GM12864 (cell line): ENCODE data around the gene CATSPER3.

ENCODE experiments used
- DNase-seq: peaks from one replicate; pipeline ENCODE4 v3.0.0-alpha.2; 2011; ENCODE audit warnings: low read depth
- H3K4me3 ChIP-seq: 2 replicates; pipeline ENCODE4 v1.5.1; 2011; ENCODE audit warnings: mild to moderate bottlenecking, low read depth, low read length, control low read depth
- TF ChIP-seq, protein P1 (sequence below): IDR thresholded peaks from 2 replicates; pipeline ENCODE4 v1.5.1; 2011; ENCODE audit warnings: low read depth, mild to moderate bottlenecking, moderate library complexity, low read length, control low read depth, inconsistent platforms; ENCODE audit errors: missing control alignments

CATSPER3 gene

DNA sequence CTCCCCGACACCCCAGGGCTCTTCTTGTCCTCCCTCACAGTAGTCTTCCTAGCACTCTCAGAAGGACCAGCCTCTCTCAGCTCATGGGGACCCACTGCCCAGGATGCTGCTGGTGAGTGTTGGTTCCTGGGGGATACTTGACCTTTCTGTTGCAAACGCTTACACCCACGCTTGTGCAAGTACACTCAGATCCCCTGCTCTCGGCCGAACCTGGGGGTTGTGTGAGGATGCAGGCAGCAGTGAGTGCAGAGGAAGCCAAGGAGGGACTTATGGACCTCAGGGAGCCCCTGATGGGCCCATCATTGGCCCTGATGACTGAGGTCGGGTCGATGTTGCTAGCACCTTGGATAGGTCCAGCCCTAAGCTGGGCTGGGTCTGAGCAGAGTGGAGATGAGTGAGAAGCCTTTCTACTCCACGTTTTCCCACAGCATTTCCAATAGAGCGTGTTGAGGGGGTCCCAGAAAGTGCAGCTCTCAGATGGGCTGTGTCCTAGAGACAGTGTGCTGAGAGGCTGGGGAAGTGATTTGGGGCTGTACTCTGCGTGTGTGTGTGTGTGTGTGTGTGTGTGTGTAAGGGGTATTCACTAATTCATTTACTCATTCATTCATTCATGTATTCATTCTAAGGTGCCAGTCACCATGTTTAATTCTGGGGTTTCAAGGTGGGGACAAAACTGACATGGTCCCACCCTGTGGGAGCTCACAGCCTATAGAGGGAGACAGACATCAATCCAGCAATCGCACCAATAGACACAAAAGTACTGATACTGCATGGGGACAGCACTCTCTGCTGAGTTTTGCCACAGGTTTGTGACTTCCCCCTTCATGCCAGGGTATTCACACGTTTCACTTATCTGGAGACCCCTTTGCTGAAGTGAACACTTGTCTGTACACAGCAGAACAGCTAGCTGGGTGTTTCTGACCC lies 91.6 kb downstream of the CATSPER3 start:
- no peak for DNase-seq
- TF ChIP-seq, protein P1, sequence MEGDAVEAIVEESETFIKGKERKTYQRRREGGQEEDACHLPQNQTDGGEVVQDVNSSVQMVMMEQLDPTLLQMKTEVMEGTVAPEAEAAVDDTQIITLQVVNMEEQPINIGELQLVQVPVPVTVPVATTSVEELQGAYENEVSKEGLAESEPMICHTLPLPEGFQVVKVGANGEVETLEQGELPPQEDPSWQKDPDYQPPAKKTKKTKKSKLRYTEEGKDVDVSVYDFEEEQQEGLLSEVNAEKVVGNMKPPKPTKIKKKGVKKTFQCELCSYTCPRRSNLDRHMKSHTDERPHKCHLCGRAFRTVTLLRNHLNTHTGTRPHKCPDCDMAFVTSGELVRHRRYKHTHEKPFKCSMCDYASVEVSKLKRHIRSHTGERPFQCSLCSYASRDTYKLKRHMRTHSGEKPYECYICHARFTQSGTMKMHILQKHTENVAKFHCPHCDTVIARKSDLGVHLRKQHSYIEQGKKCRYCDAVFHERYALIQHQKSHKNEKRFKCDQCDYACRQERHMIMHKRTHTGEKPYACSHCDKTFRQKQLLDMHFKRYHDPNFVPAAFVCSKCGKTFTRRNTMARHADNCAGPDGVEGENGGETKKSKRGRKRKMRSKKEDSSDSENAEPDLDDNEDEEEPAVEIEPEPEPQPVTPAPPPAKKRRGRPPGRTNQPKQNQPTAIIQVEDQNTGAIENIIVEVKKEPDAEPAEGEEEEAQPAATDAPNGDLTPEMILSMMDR = no peak
- no peak overlapping the region for H3K4me3 ChIP-seq

DNA sequence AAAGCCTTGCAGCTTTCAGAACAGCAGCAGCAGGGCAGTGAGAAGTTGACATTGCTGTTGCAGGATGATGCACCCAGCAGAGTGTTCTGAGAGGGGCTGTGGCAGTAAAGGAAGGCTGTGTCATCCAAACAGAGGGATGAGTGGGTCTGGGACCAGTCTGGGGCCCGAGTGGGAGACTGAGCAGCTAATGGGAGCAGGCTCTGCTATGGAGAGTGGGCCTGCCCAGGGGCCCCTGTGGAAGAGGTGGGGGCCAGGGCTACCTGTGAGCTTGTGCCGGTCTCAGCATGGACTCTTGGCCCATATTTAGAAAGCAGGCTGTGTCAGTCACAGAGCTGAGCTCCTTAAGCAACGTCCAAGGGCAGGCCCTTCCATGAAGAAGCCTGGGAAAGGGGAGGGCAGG lies 92.3 kb downstream of the CATSPER3 start:
- no peak overlapping the region for H3K4me3 ChIP-seq
- DNase-seq = no peak
- TF ChIP-seq, protein P1 = no peak

DNA sequence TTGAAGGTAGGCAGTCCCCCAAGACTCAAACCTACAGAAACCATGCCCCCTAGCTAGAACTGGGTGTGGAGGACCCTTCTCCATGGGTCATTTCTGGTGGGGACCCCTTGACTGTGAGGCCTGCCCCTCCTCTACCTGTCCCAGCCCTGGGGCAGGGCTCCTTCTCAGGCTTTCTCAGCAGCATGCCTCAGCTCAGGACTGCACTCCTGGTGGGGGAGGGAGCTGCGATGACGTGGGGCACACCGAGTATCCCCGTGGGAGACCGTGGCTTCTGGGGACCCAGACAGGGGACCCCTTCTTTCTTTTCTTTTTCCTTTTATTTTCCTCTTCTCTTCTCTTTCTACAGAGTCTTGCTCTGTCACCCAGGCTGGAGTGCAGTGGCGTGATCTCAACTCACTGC lies 93.3 kb downstream of the CATSPER3 start:
- TF ChIP-seq, protein P1 = no peak
- no peak for DNase-seq
- H3K4me3 ChIP-seq = no peak overlapping the region
